Hematopoietic multipotent progenitor cell treated with erythropoietin and hydrocortisone succinate and interleukin-3 and kit ligand, for 6 days (in vitro differentiated cells): ENCODE measurements around the gene HDGFL3.
"Not testable (repeated sequence)": the region's sequence is repeated elsewhere in the genome, so short reads cannot be mapped to it uniquely, and the experiment has no call there.

Experiments
- DNase-seq: peaks from one replicate; pipeline ENCODE4 v3.0.0-alpha.2; 2015

Gene HDGFL3

DNA sequence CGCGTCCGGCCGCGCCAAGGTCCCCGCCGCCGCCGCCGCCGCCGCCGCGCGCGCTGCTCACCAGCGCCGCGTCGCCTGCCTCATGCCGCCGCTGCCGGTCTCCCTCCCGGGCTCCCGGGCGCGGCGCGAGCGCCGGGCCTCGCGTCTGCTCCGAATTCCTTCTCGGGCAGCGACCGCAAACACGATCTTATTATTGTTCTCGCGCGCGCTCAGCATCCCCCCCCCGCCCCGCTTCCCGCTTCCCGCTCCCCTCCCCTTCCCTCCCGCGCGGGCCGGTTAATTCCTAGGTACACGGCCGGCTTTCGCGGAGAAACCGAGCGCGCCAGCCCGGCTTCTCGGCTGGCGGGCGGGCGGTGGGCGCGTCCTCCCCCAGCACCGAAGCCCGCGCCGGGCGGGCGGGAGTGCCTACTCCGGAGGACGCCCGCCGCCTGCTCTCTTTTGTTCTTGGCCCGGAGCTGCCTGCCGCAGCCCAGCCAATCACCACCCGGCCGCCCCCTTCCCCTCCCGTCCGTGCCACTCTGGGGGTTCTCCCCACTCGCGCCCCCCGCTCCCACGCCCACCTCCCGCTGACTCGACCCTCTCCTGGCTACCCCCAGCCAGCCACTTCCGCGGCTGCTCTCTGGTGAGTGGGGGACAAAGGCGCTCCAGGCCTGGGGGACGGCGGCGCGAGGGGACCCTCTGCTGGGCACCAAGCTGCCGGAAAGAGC, at the start of gene HDGFL3:
Gene HDGFL3, minus strand, starts transcription at position 164 of the 707 bp plus-strand sequence. CDS start 409 bp downstream, outside the sequence.
- DNase-seq = peak; percentile 72

DNA sequence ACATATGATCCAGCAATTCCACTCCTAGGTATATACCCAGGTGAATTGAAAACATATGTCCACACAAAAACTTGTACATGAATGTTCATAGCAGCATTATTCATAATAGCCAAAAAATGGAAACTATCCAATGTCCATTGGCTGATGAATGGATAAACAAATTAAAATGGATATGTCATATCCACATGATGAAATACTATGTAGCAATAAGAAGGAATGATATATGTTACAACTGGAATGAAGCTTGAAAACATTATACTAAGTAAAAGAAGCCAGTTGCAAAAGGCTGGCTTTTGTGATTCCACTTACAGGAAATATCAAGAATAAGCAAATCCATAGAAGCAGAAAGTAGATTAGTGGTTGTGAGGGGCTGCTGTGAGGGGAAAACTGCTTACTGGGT, 43.2 kb upstream of the HDGFL3 start:
- no peak for DNase-seq

GRCh38 chr15:83249030-83249343, 41.4 kb upstream of the HDGFL3 start:
- no peak for DNase-seq

- DNase-seq = peak; percentile 78
Measured at GRCh38 chr15:83248151-83249029, 40.8 kb upstream of the HDGFL3 start.

DNA sequence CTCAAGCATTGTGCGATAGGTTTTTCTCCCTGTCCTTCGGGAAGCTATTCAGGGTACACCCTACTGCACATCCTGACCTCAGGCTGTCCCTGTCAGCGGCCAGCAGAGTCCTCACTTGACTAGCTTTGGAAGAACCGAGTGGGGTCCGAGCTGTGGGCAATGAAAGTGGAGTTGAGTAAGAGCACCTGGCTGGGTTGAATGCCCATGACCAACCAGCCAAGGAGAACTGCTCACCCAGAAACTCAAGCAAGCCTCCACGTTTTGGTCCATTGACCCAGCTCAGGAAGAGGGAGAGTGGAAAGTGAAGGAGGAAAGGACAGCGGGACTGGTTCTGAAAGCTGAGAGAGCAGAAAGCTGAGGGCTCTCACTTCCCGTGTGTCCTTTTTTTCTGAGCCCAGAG, 36.0 kb upstream of the HDGFL3 start:
- DNase-seq = no peak

DNA sequence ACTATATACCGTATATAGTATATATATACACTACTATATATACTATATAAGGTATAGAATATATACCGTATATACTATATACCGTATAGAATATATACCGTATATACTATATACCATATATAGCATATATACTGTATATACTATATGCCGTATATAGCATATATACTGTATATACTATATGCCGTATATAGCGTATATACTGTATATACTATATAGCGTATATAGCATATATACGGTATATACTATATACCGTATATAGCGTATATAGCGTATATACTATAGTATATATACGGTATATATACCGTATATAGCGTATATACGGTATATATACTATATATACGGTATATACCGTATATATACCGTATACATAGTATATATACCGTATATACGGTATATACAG, 22.6 kb upstream of the HDGFL3 start:
- no peak for DNase-seq

DNA sequence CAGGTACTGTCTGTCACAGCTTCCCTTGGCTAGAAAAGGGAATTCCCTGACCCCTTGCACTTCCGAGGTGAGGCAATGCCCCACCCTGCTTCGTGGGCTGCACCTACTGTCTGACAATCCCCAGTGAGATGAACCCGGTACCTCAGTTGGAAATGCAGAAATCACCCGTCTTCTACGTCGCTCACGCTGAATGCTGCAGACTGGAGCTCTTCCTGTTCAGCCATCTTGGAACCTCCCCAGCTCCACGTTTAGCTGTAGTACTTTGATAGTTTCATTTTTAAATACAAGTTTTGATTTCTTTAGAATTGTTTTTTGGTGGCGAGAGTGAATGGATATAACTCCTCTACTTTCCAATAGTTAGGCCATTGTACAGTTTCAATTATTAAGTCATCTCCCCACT, 17.8 kb upstream of the HDGFL3 start:
- DNase-seq = no peak

DNA sequence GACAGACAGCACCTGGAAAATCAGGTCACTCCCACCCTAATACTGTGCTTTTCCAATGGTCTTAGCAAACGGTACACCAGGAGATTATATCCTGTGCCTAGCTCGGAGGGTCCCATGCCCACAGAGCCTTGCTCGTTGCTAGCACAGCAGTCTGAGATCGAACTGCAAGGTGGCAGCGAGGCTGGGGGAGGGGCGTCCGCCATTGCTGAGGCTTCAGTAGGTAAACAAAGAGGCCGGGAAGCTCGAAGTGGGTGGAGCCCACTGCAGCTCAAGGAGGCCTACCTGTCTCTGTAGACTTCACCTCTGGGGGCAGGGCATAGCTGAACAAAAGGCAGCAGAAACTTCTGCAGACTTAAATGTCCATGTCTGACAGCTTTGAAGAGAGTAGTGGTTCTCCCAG, 14.2 kb upstream of the HDGFL3 start:
- DNase-seq = not testable (repeated sequence)

DNA sequence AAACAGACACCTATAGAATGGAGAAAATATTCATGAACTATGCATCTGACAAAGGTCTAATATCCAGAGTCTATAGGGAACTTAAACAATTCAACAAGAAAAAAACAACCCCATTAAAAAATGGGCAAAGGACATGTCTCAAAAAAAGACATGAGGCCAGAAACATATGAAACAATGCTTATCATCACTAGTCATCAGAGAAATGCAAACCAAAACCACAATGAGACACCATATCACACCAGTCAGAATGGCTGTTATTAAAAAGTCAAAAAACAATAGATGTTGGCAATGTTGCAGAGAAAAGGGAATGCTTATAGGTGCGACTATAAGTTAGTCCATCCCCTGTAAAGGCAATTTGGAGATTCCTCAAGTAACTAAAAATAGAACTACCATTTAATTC, 11.4 kb upstream of the HDGFL3 start:
- DNase-seq = peak; percentile 61

- DNase-seq = no peak
Measured at GRCh38 chr15:83215306-83215705, 7.7 kb upstream of the HDGFL3 start.

DNA sequence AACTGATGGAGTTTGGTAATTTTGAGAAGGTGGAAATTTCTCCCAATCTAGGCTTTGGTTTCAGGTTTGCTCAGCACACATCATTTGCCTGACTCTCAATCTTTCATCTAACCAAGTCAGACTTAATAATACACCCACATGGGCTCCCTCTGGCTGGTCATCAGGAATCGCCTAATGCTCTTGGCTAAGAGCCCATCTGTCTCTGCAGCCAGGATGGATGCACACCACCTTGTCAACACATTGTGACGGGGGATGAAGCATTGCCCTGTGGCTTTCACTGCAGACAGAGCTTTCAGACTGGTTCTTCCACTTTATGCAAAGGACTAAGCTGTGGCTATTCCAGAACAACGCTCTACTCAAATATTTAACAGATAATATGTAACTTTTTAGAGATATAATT, 3.0 kb upstream of the HDGFL3 start:
- DNase-seq = no peak

DNA sequence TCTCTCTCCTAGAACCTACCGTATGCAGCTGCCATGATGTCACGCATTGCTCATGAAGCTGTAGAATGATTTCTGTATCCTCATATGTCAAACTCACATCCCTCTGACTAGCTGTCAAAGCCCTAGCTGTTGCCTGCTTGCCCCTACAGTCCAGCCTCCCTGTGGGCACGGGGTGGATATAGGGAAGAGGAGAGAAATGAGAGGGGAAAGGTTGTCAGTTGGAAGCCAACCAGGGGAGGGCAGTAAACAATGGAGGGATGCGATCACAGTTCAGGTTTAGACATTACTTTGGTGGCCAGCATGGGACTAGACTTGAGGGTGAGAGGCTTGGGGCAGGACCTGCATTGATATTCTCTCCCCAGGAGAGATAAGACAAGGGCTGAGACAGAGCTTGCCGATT, 1.7 kb upstream of the HDGFL3 start:
- DNase-seq = peak; percentile 11

- peak; percentile 74 for DNase-seq
Measured at GRCh38 chr15:83208367-83208661, 691 bp upstream of the HDGFL3 start.

- peak; percentile 44 for DNase-seq
Measured at GRCh38 chr15:83207009-83207659, 489 bp downstream of the HDGFL3 start.

GRCh38 chr15:83206526-83207008, 1.1 kb downstream of the HDGFL3 start:
- peak; percentile 46 for DNase-seq

DNA sequence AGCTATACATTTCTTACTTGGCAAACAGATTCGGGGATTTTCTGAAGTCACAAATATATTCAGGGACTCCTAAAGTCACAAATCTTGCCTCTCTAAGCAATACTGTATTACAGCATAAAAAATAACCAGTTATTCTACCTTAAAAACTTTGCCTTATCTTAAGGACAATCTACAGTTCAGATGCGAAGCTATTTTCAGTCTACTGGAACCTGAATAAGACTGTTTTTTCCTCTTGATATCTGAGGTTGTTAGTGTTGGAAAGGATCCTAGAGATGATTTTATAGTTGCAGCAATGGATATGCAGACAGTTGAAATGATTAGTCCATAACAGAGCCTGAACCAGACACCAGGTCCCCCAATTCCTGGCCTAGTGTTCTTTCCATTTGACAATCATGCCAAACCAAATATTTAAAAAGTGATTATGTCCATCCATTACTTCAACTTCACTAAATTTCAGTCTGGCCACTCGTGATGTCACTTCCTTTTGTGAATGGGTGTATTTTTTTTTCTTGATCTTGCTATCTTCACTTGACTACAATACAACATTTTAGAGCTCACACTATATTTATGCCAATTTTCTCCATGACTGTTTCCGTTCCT, 1.8 kb downstream of the HDGFL3 start:
- DNase-seq = peak; percentile 36

GRCh38 chr15:83204697-83205096, 2.9 kb downstream of the HDGFL3 start:
- no peak for DNase-seq

GRCh38 chr15:83203543-83203942, 4.1 kb downstream of the HDGFL3 start:
- DNase-seq = no peak

- peak; percentile 7 for DNase-seq
Measured at GRCh38 chr15:83200589-83200988, 7.0 kb downstream of the HDGFL3 start.

- no peak for DNase-seq
Measured at GRCh38 chr15:83200162-83200561, 7.5 kb downstream of the HDGFL3 start.

GRCh38 chr15:83199288-83199687, 8.3 kb downstream of the HDGFL3 start:
- DNase-seq = no peak

- DNase-seq = no peak
Measured at GRCh38 chr15:83198476-83198875, 9.1 kb downstream of the HDGFL3 start.

GRCh38 chr15:83194528-83194927, 13.1 kb downstream of the HDGFL3 start:
- DNase-seq = peak; percentile 37
